NOMO-1 treated with DMSO at 0.1 percent for 48 hours (cell line): ENCODE data around the gene TPO.

Experiments
- DNase-seq: peaks from one replicate; lab custom pipeline; 2025; ENCODE audit not compliant: unreplicated experiment; lab: John Stamatoyannopoulos, UW

Gene TPO

DNA sequence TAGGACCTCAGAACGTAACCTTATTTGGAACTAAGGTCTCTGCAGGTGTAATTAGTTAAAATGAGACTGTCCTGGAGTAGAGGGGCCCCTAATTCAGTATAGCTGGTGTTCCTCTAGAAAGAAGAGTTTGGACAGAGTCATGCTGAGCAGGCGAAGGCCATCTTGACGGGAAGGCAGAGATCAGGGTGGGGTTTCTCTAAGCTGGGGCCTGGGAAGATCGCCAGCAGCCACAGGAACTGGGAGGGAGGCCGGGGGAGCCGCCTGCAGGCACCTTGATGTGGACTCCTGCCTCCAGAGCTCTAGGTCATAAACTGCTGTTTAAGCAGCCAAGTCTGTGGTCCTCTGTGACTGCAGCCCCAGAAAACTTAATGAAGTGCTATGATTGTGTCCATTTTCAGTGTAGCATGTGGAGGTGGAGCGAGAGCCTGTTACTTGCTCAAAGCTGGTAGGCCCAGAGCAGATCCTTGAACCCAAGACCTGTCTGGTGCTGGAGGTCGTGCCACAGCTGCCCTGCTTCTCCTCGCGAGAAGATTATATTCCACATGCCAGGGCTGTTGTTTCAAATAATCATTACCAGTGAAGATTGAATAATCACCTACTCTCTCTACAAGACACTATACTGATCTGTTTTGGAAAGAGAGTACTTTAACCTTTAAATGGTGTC, 105.7 kb downstream of the TPO start:
- no peak for DNase-seq

DNA sequence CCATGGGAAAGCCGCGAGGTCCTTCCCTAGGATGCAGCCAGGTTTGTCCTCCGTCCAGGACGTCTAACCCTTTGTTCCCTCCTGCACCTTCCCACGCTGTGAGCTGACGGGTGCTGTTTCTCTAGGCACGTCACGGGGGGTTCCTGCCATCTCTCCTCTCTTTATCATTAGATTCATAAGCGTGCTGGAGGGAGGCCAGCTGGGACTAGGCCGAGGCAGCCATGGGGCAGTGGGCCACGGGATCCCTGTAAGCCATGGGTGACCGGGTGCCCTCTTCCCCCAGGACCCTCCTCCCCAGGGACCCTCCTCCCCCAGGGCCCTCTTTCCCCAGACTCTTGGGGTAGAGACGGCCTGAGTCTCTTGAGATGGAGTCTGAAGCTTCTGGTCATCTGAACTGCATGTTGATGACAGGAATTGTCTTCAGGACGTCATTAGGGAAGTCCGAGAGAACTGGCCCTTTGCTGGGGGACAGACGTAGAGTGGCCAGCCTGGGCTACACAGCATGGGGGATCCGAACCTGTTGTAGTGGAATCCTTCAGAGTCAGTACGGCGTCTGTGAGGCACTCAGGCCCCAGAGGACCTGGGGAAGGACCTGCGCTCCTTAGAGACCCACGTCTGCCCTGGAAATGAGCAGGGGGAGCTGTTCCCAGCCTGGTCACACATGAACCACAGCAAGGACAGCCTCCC, 108.1 kb downstream of the TPO start:
- DNase-seq: no peak

DNA sequence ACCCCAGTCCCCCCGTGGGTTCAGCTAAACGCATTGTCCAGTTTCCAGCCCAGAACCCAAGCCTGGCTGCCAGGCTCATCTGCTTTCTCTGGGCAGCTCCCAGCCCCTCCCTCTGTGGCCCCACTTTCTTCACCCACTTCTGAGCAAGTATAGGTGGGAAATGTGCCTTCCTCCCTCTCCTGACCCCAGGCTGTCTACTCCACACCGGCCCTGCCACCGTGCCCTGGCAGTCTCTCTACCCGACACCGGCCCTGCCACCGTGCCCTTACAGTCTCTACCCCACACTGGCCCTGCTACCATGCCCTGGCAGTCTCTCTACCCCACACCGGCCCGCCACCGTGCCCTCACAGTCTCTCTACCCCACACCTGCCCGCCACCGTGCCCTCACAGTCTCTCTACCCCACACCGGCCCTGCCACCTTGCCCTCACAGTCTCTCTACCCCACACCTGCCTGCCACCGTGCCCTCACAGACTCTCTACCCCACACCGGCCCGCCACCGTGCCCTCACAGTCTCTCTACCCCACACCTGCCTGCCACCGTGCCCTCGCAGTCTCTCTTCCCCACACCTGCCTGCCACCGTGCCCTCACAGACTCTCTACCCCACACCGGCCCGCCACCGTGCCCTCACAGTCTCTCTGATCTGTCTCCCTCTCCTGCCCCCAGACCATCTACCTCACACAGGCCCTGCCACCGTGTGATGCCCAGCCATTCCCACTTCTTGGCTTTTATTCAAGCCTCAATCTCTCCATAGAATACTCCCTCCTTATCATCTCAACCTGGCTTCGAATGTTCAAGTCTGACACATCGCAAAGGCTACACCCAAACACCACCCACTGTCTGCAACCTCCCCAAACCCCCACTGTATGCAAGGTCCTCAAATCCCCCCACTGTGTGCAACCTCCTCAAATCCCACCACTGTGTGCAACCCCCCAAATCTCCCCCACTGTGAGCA, 108.9 kb downstream of the TPO start:
- no peak for DNase-seq

DNA sequence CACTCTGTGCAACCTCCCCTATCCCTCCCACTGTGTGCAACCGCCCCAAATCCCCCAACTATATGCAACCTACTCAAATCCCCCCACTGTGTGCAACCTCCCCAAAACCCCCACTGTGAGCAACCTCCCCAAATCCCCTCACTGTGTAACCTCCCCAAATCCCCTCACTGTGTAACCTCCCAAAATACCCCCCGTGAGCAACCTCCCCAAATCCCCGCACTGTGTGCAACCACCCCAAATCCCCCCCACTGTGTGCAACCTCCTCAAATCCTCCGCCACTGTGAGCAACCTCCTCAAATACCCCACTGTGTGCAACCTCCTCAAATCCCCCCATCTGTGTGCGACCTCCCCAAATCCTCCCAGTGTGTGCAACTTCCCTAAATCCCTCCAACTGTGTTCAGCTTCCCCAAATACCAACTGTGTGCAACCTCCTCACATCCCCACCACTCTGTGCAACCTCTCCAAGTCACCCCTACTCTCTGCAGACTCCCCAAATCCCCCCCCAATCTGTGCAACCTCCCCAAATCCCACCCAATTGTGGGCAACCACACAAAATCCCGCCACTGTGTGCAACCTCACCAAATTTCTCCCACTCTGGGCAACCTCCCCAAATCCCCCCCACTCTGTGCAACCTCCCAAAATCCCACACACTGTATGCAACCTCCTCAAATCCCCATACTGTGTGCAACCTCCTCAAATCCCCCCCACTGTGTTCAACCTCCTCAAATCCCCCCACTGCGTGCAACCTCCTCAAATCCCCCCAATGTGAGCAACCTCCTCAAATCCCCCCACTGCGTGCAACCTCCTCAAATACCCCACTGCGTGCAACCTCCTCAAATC, 114.1 kb downstream of the TPO start:
- no peak for DNase-seq

DNA sequence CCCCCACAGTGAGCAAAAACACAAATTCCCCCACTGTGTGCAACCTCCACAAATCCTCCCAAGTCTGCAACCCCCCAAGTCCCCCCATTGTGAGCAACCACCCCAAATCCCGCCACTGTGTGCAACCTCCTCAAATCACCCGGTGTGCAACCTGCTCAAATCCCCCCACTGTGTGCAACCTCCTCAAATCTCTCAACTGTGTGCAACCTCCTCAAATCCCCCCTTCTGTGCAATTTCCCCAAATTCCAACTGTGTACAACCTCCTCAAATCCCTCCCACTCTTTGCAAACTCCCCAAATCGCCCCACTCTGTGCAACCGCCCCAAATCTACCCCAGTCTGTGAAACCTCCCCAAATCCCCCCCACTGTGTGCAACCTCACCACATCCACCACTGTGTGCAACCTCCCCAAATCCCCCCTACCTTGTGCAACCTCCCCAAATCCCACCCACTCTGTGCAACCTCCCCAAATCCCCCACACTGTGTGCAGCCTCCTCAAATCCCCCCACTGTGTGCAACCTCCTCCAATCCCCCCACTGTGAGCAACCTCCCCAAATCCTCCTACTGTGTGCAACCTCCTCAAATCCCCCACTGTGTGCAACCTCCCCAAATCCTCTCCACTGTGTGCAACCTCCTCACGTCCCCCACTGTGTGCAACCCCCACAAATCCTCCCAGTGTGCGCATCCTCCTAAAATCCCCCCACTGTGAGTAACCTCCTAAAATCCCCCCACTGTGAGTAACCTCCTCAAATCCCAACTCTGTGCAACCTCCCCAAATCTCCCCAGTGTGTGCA, 115.2 kb downstream of the TPO start:
- DNase-seq: no peak

DNA sequence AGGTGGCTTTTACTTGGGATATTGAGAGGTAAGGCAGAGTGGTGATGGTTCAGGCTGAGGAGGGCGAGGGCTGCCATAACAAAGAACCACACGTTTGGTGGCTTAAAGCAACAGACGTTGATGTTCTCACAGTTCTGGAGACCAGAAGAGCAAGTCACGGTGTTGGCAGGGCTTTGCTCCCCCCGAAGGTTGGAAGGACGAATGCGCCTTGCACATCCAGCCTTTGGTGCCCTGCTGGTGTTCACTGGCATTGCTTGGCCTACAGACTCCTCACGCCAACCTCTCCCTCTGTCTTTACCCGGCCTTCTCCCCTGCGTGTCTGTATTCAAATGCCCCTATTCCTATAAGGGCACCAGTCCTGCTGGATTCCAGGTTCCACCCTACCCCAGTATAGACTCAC, 125.4 kb downstream of the TPO start:
- no peak for DNase-seq

DNA sequence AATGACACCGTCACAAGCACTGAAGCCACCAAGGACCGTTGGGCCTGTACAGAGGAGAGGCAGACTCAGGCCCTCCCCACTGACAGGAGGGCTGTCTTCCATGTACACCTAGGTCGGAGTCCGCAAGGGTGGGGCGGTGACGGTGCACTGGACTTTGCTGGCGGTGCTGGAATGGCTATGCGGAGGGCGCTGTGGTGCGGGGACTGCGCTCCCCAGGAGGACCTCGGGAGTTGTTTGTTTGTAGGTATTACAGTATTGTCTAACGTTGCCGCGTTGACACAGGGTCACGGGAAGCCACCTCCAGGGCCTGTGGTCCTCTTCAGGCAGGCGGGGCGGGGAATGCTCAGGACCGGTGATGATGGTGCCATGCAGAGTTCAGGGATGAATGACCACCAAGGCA, 126.2 kb downstream of the TPO start:
- no peak for DNase-seq

DNA sequence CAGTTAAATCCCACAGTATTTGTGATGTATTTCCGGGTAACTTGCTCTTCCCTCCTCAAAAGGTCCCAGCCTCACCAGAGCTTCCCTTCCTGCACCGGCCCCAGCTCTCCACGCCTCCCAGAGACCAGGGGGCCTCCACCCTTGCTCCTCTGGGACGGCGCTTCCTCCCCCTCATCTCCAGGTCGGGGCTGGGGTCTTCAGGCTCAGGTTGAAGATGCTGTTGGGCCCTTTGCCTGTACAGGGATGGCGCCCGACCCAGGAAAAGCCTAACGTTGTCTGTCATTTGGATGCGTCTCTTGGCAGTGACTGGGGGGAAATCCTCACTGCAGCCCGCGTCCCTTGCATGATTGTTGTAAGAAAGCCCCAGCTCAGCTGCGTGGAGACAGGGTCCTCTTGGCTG, 126.7 kb downstream of the TPO start:
- no peak for DNase-seq

DNA sequence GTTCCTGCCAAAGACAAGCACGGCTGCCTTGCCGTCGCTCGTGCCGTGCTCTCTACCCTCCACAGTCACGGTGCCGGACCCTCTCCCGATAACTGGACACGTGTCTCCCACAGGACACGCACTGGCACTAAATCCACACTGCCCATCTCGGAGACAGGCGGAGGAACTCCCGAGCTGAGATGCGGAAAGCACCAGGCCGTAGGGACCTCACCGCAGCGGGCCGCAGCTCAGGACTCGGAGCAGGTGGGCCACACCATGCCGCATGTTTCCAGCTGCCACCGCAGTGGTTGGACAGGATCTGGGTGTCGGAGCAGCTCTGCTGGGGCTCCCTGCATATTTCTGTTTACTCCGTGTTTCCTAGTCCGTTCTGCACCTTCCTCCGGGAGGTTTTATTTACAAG, 127.2 kb downstream of the TPO start:
- no peak for DNase-seq

DNA sequence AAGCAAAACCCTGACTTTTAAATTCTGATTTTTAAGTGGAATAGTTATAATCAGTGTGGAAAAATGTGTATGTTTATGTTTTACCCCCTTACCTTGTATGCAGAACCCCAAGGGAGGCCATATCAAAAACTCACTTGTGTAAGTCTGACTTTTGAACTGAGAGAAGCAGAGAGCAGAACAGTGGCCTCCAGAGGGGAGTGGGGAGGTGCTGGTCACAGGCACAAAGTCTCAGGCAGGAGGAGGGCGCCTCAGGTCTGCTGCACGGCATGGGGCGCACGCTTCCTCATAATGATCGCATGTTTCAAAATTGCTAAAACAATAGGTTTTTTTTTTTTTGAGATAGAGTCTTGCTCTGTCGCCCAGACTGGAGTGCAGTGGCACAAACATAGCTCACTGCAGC, 127.8 kb downstream of the TPO start:
- DNase-seq: no peak

DNA sequence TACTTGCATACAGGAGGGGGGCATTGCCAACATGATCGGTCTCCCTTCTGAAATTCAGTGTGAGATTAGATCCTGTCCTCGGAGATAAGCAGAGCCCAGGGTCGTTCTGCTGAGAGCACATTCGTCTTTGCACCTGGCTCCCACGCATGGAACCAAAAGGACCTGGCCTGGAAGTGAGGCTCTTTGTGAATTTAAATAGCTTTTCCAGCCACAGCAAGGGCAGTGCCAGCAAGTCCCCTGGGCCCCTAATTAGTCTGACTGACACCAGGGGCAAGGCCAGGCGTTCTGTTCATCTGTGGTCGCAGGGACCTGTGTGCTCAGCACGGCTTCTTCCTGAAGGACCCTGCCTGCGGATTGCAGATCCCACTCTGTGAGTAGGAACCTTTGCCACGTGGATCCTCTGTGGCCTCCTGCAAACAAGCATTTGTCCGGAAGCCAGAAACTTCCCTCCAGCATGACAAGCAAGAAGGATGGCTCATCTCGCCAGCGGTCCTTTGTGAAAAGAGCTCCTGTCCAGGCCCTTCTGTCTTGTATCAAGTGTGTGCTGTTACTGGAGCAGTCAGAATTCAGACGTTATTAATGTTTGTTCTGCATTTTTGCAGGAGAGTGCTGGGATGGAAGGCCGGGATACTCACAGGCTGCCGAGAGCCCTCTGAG, 128.7 kb downstream of the TPO start:
- DNase-seq: no peak

DNA sequence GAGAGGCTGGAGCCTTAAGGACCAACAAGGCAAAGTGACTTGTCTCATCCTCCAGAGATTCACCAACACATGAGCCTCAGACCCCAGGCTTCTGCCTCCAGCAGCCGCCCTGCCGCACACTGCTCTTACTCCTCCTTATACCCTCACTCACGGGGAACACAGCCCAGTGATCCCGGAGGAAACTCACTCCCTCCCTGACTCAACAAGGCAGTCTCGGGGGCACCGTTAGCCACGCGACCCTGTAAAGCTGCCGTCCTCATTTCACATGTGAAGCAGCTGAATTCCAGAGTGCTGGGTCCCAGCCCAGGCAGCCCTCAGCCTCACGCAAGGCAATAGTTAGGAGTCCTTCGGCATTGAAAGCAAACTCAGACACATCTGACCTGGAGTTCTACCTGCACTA, 129.7 kb downstream of the TPO start:
- no peak for DNase-seq

DNA sequence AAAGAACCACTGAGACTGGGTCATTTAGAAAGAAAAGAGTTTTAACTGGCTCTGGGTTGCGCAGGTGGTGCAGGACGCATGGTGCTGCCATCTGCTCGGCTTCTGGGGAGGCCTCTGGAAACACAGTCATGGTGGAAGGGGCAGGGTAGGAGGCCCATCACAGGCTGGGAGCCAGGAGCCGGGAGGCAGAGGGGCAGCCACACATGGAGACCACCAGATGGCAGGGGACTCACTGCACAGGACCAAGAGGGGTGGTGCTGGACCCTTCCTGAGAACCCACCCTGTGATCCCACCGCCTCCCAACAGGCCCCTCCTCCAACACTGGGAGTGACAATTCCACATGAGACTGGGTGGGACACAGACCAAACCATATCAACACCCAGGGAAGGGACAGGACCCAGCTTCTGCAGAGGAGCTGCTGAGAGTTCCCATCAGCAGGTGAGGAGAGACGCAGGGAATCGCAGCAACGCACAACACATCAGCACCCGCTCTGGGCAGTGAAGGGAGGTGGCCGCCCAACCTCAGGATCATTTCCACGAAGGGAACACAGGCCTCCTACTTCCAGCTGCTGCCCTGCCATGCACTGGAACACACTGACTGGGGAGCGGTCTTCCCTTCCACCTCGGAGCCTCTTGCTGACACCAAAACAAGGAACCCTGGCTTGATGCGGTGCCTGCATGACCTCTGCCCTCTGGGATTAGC, 130.7 kb downstream of the TPO start:
- no peak for DNase-seq

DNA sequence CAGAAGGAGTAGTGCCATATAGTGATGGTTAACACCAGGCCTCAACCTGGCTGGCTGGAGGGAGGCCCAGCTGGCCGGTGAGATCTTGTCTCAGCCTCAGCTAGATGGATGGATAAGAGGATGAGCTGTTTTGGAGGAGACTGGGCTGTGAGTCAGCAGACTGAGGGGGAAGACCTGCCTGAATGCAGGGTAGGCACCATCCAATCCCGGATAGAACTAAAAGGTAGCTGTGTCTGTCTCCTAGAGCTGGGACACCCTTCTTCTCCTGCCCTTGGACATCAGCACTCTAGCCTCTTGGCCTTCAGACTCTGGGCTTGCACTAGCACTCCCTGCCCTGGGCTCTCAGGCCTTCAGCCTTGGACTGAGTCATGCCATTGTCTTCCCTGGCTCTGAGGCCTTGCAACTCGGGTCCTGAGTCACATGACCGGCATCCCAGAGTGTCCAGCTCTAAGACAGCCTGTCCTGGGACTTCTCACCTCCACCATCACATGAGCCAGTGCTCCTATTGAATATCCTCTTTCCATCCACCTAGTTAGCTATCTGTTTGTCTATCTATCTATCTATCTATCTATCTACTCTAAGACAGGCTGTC, 131.3 kb downstream of the TPO start:
- DNase-seq: no peak

DNA sequence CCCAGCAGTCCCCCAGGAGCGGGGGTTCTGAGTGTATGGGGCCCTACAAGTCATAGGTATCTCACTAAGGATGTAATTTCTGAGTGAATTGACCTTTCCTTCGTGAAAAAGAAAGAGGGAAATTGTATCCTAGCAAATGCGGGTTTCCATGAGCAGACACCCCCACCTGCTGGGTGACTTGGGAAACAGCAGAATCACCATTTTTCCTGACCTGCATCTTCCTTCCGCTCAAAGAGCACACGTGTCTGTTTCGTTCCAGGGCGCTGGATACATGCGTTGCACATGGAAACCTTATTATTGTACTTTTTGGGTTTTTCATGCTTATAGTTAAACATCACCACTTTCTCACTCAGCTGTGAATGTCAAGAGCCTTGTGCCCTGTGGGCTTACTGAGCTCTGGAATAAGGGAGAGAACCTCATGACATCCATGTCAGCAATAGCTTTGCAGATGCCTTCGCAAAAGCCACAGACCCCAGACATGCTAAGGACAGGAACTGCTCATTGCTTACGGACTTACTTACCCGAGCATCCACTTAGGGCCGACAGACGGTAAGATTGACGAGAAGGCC, 132.8 kb downstream of the TPO start:
- DNase-seq: peak; percentile 5

DNA sequence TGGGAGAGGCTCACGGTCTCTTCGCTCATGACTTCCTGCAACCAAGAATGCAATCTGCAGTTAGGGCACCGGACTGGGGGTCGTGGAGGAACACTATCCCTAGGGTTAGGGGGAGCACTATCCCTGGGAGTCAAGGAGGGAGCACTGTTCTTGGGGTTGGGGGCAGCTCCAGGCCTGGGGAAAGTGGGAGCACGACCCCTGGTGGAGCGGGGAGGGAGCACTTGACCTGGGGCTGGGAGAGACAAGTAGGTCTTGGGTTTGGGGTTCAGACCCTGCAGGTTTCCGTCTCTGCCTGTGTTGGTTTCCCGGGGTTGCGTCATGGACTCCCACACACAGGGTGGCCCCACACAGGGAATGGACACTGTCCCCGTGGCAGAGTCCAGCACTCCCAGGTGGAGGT, 133.6 kb downstream of the TPO start:
- DNase-seq: no peak

DNA sequence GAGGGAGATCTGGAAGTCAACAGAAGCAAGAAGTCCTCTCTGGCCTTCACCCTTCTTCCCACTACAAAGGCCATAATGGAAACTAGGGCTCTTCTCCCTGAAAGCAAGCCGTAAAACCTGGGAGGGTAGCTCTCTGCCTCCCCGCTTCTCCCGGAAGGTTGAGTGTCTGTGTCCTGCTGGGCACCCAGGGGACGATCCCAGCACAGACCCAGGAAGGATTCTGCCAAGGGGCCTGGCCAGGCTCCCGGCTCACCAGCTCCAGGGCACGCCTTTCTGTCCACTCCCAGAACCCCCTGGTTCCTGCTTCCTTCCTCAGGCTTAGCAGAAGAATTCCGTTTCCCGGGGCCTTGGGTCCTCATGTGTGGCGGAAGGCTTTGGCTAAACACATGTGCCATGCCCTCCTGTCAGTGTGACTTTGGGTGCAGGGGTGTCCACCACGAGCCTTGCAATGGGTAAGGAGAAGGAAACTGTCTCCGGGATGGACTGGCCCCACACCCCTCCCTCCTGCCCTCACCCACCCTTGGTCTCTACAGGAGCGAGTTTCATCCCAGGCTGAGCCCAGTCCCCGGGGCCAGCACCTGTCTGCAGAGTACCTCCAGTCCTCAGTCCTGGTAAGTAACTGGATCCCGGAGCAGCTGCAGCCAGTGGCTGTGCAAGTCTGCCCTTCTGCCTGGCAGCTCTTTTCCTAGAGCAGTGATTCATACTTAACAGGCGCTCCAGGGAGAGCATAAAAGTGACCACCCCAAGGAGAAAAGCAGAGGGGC, 135.8 kb downstream of the TPO start:
- DNase-seq: no peak

DNA sequence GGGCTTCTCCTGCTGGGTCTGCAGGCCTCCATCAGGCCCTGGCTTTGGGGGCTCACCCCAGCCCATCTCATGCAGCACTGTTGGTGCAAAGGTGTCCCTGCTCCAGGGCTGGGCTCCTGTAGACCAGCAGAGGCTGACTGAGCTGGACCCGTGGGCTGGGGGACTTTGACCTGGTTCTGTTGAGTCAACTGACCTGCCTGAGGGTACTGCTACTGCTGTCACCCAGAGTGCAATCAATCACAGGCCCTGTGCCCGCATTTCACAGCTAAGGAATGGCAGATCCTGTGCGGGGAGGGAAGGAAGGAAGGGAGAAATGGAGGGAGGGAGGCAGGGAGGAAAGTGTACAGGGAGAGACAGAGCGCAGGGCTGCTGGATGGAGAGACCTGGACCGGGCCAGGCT, 136.8 kb downstream of the TPO start:
- DNase-seq: no peak
